A549 (cell line): ENCODE results near the gene RNF166. TPM values are rescaled to one million over a fixed set of nuclear protein-coding genes. Genes with fewer than 3 reads are reported as not detected.

ENCODE experiments used
- ATAC-seq, 2 experiments: fragments of 200-7000 bp in 1 of 2; fragments of >200 bp in 1 of 2; cut with Nextera tagmentation in 1 of 2; cut with Tn5 transposase in 1 of 2; 3 replicates each; pipeline versions ENCODE4 v1.8.0 to v1.9.1; 2018 to 2020; ENCODE audit warnings: mild to moderate bottlenecking in 1 of 2, moderate library complexity in 1 of 2
- CTCF ChIA-PET: fragments of 300-600 bp; sonication (Branson Sonifier 250); formaldehyde crosslinking; extraction: SDS; loops from one replicate; lab custom pipeline; 2021; ENCODE audit warnings: antibody characterized with exemption, inconsistent platforms; lab: Yijun Ruan, JAX
- POLR2A ChIA-PET: fragments of 350-600 bp; formaldehyde crosslinking; extraction: SDS; loops from one replicate; lab custom pipeline; 2021; ENCODE audit warnings: antibody characterized with exemption, inconsistent platforms; lab: Yijun Ruan, JAX
- DNase-seq, 2 experiments: peaks; one replicate each; pipeline versions ENCODE4 v3.0.0 to v3.0.0-alpha.2; 2011 to 2016; ENCODE audit warnings: low read depth in 1 of 2, low spot score in 1 of 2
- FAIRE-seq: peaks from 2 replicates; lab custom pipeline; 2011; peaks lifted over from hg19 to GRCh38; lab: Jason Lieb, UNC
- H3K27ac ChIP-seq, 2 experiments: fragments of >200 bp; sonication (Bioruptor Twin); formaldehyde crosslinking; 3 replicates each; pipeline ENCODE4 v1.5.1; 2016 to 2017
- H3K4me1 ChIP-seq: fragments of >200 bp; sonication (Bioruptor Twin); formaldehyde crosslinking; 3 replicates; pipeline ENCODE4 v1.6.1; 2016
- H3K4me2 ChIP-seq: fragments of >200 bp; sonication (Bioruptor Twin); formaldehyde crosslinking; 3 replicates; pipeline ENCODE4 v1.6.1; 2016
- H3K4me3 ChIP-seq: fragments of >200 bp; sonication (Bioruptor Twin); formaldehyde crosslinking; 3 replicates; pipeline ENCODE4 v1.5.1; 2016
- H3K9me3 ChIP-seq: fragments of >200 bp; sonication (Bioruptor Twin); formaldehyde crosslinking; 3 replicates; pipeline ENCODE4 v1.6.1; 2016
- CHD4 ChIP-seq: fragments of 200-600 bp; sonication (generic); IDR thresholded peaks from 2 replicates; pipeline ENCODE4 v1.6.1; 2016; ENCODE audit warnings: antibody characterized with exemption, mild to moderate bottlenecking, borderline replicate concordance
- EHMT2 ChIP-seq: fragments of 200-600 bp; sonication (generic); IDR thresholded peaks from 2 replicates; pipeline ENCODE4 v1.6.1; 2016; ENCODE audit warnings: antibody characterized with exemption, low read depth, mild to moderate bottlenecking, moderate library complexity
- HOXB5 ChIP-seq: fragments of 250-450 bp; sonication (Bioruptor Pico); IDR thresholded peaks from 2 replicates; pipeline ENCODE4 v1.5.0; 2020; ENCODE audit warnings: mild to moderate bottlenecking, moderate library complexity
- MAFK ChIP-seq: fragments of 450-650 bp; IDR thresholded peaks from 2 replicates; pipeline ENCODE4 v1.6.1; 2014; ENCODE audit not compliant: partially characterized antibody
- NPAS2 ChIP-seq: fragments of 250-450 bp; sonication (Bioruptor Pico); IDR thresholded peaks from 2 replicates; pipeline ENCODE4 v1.8.0; 2022; ENCODE audit warnings: mild to moderate bottlenecking, moderate library complexity, borderline replicate concordance
- RFX5 ChIP-seq: fragments of 450-650 bp; IDR thresholded peaks from 2 replicates; pipeline ENCODE4 v1.7.1; 2014; ENCODE audit warnings: antibody characterized with exemption, mild to moderate bottlenecking, moderate library complexity
- ZC3H11A ChIP-seq: fragments of 450-650 bp; IDR thresholded peaks from 2 replicates; pipeline ENCODE4 v1.6.1; 2014; ENCODE audit warnings: antibody characterized with exemption, mild to moderate bottlenecking
- WGBS: methylation state at CpG from one replicate; pipeline ENCODE4 v1.1.6; 2017; ENCODE audit errors: missing lambda C conversion rate; 5-methylcytosine and 5-hydroxymethylcytosine counted together
- polyA plus RNA-seq, 4 experiments: library from polyadenylated mRNA; depleted of rRNA in 3 of 4; stranded (reverse); fragments of >200 nt; fragmentation: RNase III in 1 of 4; extraction: RNeasy Plus Mini Kit Qiagen cat#74134 plus additional on column Dnase treatment in 1 of 4; gene quantifications; 2 replicates in 3 of 4; 3 replicates in 1 of 4; pipeline ENCODE4 v1.2.3, GENCODE V29; 2011 to 2017
- TF ChIP-seq, protein P1 (sequence below): IDR thresholded peaks from 2 replicates; pipeline ENCODE4 v1.6.1; 2012; ENCODE audit warnings: low read depth, borderline replicate concordance
- TF ChIP-seq, protein P2 (sequence below): fragments of 250-450 bp; sonication (Bioruptor Pico); IDR thresholded peaks from 2 replicates; pipeline ENCODE4 v1.5.0; 2021; ENCODE audit warnings: mild to moderate bottlenecking, moderate library complexity, borderline replicate concordance
- TF ChIP-seq, protein P3 (sequence below): fragments of 450-650 bp; IDR thresholded peaks from 2 replicates; pipeline ENCODE4 v1.6.1; 2014; ENCODE audit warnings: antibody characterized with exemption
- TF ChIP-seq, protein P4 (sequence below): fragments of 250-450 bp; sonication (Bioruptor Pico); IDR thresholded peaks from 2 replicates; pipeline ENCODE4 v1.5.0; 2020; ENCODE audit warnings: low read depth, mild to moderate bottlenecking, moderate library complexity
- TF ChIP-seq, protein P5 (sequence below): fragments of 200-600 bp; sonication (generic); IDR thresholded peaks from 2 replicates; pipeline ENCODE4 v1.6.1; 2016; ENCODE audit warnings: antibody characterized with exemption, mild to moderate bottlenecking, moderate library complexity
- TF ChIP-seq, protein P6 (sequence below): fragments of >200 bp; sonication (Bioruptor Twin); formaldehyde crosslinking; IDR thresholded peaks from 3 replicates; pipeline ENCODE4 v1.5.1; 2016

The RNF166 gene
- polyA plus RNA-seq, 2 of the 4 experiments (the other 2 are of a cell fraction): 9.4 to 11.6 TPM

DNA sequence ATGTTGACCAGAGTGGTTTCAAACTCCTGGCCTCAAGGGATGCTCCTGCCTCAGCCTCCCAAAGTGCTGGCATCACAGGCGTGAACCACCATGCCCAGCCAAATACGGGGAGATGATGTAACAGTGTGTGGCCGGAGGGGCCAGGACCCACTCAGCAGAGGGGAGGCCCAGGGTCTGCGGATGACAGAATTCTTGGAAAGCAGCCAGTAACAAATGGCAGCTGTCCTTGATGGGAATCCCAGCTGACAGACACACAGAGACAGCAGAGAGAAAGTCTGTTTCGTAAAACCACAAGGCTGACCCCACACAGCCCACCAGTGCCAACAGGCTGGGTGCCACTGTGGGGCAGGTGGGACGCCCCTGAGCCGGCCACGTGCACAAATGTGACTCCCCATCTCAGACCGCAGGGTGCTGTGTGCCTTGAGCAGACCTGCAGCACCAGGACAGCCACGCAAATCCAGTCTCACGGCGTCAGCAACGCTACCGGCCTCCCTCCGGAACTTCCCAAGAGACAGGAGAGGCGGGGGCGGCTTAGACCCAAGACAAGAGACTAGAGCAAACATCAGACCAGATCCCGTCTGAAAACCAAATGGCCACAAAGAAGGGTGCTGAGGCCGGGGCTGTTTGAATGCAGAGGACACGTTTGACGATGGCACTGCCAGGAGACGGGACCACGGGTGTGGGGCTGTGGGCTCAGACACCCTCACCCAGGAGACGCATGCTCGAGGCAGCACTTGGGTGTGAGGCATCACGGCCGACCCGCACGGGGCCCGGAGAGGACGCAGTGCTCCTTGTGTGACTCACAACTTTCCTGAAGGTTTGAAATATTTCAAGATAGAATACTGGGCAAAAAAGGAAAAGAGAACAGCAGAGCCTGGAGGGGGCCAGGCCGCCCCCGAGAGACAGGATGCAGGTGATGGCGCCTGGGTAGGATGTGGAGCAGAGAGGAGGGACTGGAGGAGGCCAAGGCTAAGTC is 24.7 kb upstream of the RNF166 start:
- POLR2A ChIA-PET: no interaction called here
- Histone ChIP-seq H3K4me2 (no peak overlapping the region), H3K27ac (peak overlapping the region in 1 of 2 experiments; percentile 42; a peak in 1 of 6 replicates), H3K4me3 (no peak overlapping the region), H3K4me1 (peaks cover 11% of the 10 kb centered on the region), H3K9me3 (no peaks in the 10 kb centered on the region)
- TF ChIP-seq NPAS2 (CRISPR knock-in tag) (no peak), EHMT2 (no peak)
- TF ChIP-seq, protein P1, sequence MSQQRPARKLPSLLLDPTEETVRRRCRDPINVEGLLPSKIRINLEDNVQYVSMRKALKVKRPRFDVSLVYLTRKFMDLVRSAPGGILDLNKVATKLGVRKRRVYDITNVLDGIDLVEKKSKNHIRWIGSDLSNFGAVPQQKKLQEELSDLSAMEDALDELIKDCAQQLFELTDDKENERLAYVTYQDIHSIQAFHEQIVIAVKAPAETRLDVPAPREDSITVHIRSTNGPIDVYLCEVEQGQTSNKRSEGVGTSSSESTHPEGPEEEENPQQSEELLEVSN: no peak
- TF ChIP-seq, protein P2, sequence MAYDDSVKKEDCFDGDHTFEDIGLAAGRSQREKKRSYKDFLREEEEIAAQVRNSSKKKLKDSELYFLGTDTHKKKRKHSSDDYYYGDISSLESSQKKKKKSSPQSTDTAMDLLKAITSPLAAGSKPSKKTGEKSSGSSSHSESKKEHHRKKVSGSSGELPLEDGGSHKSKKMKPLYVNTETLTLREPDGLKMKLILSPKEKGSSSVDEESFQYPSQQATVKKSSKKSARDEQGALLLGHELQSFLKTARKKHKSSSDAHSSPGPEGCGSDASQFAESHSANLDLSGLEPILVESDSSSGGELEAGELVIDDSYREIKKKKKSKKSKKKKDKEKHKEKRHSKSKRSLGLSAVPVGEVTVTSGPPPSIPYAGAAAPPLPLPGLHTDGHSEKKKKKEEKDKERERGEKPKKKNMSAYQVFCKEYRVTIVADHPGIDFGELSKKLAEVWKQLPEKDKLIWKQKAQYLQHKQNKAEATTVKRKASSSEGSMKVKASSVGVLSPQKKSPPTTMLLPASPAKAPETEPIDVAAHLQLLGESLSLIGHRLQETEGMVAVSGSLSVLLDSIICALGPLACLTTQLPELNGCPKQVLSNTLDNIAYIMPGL (CRISPR knock-in tag): no peak
- TF ChIP-seq, protein P3, sequence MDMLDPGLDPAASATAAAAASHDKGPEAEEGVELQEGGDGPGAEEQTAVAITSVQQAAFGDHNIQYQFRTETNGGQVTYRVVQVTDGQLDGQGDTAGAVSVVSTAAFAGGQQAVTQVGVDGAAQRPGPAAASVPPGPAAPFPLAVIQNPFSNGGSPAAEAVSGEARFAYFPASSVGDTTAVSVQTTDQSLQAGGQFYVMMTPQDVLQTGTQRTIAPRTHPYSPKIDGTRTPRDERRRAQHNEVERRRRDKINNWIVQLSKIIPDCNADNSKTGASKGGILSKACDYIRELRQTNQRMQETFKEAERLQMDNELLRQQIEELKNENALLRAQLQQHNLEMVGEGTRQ: no peak
- WGBS: 79% methylated on average over 31 of the region's 34 CpGs
- CTCF ChIA-PET: interaction anchor here (1.5 kb wide), 1 partner anchor 10 kb away, joined by 4 read pairs; no protein-coding TSS in a partner anchor
- no peak for DNase-seq
- no peak for ATAC-seq
- no peak for FAIRE-seq

DNA sequence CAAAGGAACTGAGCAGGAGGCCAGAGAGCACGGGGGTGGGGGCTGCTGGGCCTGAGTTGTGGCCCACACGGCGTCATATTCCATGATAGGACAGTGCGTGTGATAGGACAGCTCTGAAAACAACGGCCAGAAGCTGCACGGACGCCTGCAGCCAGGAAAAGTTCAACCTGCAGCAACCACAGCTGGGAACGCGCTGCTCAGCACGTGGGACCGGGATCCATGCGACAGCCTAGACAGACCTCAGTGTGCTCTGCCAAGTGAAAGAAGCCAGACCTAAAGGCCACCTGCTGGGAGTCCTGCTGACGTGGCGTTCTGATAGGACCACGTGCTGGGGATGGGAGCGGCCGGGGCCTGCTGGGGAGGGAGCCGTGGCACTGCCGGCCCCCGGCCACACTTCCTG is 21.7 kb upstream of the RNF166 start:
- DNase-seq: no peak

More for the DNA sequence above, 21.7 kb upstream of the RNF166 start:
- ATAC-seq: no peak
- no peak for FAIRE-seq
- Histone ChIP-seq H3K4me2 (no peak overlapping the region), H3K9me3 (no peaks in the 10 kb centered on the region), H3K4me3 (no peak overlapping the region), H3K27ac (no peak overlapping the region), H3K4me1 (peaks cover 11% of the 10 kb centered on the region)
- WGBS: 83% methylated on average over 19 of the region's 20 CpGs
- TF ChIP-seq, protein P4, sequence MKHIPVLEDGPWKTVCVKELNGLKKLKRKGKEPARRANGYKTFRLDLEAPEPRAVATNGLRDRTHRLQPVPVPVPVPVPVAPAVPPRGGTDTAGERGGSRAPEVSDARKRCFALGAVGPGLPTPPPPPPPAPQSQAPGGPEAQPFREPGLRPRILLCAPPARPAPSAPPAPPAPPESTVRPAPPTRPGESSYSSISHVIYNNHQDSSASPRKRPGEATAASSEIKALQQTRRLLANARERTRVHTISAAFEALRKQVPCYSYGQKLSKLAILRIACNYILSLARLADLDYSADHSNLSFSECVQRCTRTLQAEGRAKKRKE (CRISPR knock-in tag): no peak
- TF ChIP-seq ZC3H11A (no peak), HOXB5 (CRISPR knock-in tag) (no peak), MAFK (peak; percentile 53), RFX5 (no peak), CHD4 (no peak)
- TF ChIP-seq, protein P5, sequence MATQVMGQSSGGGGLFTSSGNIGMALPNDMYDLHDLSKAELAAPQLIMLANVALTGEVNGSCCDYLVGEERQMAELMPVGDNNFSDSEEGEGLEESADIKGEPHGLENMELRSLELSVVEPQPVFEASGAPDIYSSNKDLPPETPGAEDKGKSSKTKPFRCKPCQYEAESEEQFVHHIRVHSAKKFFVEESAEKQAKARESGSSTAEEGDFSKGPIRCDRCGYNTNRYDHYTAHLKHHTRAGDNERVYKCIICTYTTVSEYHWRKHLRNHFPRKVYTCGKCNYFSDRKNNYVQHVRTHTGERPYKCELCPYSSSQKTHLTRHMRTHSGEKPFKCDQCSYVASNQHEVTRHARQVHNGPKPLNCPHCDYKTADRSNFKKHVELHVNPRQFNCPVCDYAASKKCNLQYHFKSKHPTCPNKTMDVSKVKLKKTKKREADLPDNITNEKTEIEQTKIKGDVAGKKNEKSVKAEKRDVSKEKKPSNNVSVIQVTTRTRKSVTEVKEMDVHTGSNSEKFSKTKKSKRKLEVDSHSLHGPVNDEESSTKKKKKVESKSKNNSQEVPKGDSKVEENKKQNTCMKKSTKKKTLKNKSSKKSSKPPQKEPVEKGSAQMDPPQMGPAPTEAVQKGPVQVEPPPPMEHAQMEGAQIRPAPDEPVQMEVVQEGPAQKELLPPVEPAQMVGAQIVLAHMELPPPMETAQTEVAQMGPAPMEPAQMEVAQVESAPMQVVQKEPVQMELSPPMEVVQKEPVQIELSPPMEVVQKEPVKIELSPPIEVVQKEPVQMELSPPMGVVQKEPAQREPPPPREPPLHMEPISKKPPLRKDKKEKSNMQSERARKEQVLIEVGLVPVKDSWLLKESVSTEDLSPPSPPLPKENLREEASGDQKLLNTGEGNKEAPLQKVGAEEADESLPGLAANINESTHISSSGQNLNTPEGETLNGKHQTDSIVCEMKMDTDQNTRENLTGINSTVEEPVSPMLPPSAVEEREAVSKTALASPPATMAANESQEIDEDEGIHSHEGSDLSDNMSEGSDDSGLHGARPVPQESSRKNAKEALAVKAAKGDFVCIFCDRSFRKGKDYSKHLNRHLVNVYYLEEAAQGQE: no peak
- TF ChIP-seq, protein P6, sequence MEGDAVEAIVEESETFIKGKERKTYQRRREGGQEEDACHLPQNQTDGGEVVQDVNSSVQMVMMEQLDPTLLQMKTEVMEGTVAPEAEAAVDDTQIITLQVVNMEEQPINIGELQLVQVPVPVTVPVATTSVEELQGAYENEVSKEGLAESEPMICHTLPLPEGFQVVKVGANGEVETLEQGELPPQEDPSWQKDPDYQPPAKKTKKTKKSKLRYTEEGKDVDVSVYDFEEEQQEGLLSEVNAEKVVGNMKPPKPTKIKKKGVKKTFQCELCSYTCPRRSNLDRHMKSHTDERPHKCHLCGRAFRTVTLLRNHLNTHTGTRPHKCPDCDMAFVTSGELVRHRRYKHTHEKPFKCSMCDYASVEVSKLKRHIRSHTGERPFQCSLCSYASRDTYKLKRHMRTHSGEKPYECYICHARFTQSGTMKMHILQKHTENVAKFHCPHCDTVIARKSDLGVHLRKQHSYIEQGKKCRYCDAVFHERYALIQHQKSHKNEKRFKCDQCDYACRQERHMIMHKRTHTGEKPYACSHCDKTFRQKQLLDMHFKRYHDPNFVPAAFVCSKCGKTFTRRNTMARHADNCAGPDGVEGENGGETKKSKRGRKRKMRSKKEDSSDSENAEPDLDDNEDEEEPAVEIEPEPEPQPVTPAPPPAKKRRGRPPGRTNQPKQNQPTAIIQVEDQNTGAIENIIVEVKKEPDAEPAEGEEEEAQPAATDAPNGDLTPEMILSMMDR: no peak
- ChIA-PET POLR2A (no interaction called here), CTCF (interaction anchor here (1.2 kb wide), 1 partner anchor 10 kb away, joined by 7 read pairs; no protein-coding TSS in a partner anchor)
